SK-N-SH (cell line): ENCODE data around the gene COLEC12. TPM values are rescaled to one million over a fixed set of nuclear protein-coding genes. Genes with fewer than 3 reads are reported as not detected.

ENCODE experiments used
- CTCF ChIA-PET: fragments of 300-600, 350-600 bp; formaldehyde crosslinking; extraction: SDS; loops from one replicate; lab custom pipeline; 2021; lab: Yijun Ruan, JAX
- POLR2A ChIA-PET: fragments of 350-600 bp; sonication (Branson Sonifier 250); formaldehyde crosslinking; extraction: SDS; loops from one replicate; lab custom pipeline; 2020; ENCODE audit warnings: antibody characterized with exemption, inconsistent platforms; lab: Yijun Ruan, JAX
- DNase-seq: peaks from one replicate; pipeline ENCODE4 v3.0.0; 2012
- H2AFZ ChIP-seq: fragments of 200-600 bp; sonication (generic); 2 replicates; pipeline ENCODE4 v1.8.1; 2016; ENCODE audit warnings: antibody characterized with exemption, mild to moderate bottlenecking, low read depth
- H3F3A ChIP-seq: fragments of 200-600 bp; sonication (generic); replicated peaks from 2 replicates; pipeline ENCODE3; 2016; ENCODE audit warnings: antibody characterized with exemption, mild to moderate bottlenecking; ENCODE audit not compliant: insufficient read depth
- H3K27ac ChIP-seq, 2 experiments: fragments of 200-500 bp in 1 of 2; fragments of 200-600 bp in 1 of 2; sonication (Bioruptor generic) in 1 of 2; sonication (generic), shearing (Covaris generic) in 1 of 2; 2 replicates each; pipeline versions ENCODE4 v1.5.1 to v1.6.1; 2014 to 2016; ENCODE audit warnings: low read depth in 2 of 2, inconsistent platforms in 1 of 2, low read length in 1 of 2, mild to moderate bottlenecking in 1 of 2, mixed read lengths in 1 of 2
- H3K27me3 ChIP-seq: fragments of 200-600 bp; sonication (generic), shearing (Covaris generic); 2 replicates; pipeline ENCODE4 v1.6.1; 2016; ENCODE audit warnings: mixed run types; ENCODE audit not compliant: insufficient read depth
- H3K36me3 ChIP-seq, 2 experiments: fragments of 200-500 bp in 1 of 2; fragments of 200-600 bp in 1 of 2; sonication (Bioruptor generic) in 1 of 2; sonication (generic) in 1 of 2; replicated peaks in 1 of 2; 2 replicates each; pipeline versions ENCODE3 to v1.5.1; 2014 to 2016; ENCODE audit warnings: low read length in 1 of 2, mild to moderate bottlenecking in 1 of 2; ENCODE audit not compliant: insufficient read depth in 2 of 2, control insufficient read depth in 1 of 2
- H3K4me1 ChIP-seq, 2 experiments: fragments of 200-500 bp in 1 of 2; fragments of 200-600 bp in 1 of 2; sonication (Bioruptor generic) in 1 of 2; sonication (generic), shearing (Covaris generic) in 1 of 2; 2 replicates each; pipeline versions ENCODE4 v1.5.1 to v1.6.1; 2014 to 2016; ENCODE audit warnings: low read depth in 1 of 2, low read length in 1 of 2, mixed run types in 1 of 2; ENCODE audit not compliant: insufficient read depth in 2 of 2, control insufficient read depth in 1 of 2
- H3K4me2 ChIP-seq: fragments of 200-600 bp; sonication (generic), shearing (Covaris generic); 2 replicates; pipeline ENCODE4 v1.6.1; 2017; ENCODE audit warnings: mixed run types
- H3K4me3 ChIP-seq, 2 experiments: fragments of 200-500 bp in 1 of 2; fragments of 200-600 bp in 1 of 2; sonication (Bioruptor generic) in 1 of 2; sonication (generic), shearing (Covaris generic) in 1 of 2; 2 replicates each; pipeline versions ENCODE4 v1.5.1 to v1.8.1; 2014 to 2016; ENCODE audit warnings: low read depth in 2 of 2, inconsistent platforms in 1 of 2, low read length in 1 of 2, mild to moderate bottlenecking in 1 of 2, mixed read lengths in 1 of 2, moderate library complexity in 1 of 2
- H3K79me2 ChIP-seq: fragments of 200-600 bp; sonication (generic); 2 replicates; pipeline ENCODE4 v1.8.1; 2017; ENCODE audit warnings: mild to moderate bottlenecking; ENCODE audit not compliant: insufficient read depth
- H3K9ac ChIP-seq: fragments of 200-600 bp; sonication (generic); 2 replicates; pipeline ENCODE4 v1.6.1; 2017; ENCODE audit warnings: mixed run types
- H3K9me2 ChIP-seq: fragments of 200-600 bp; sonication (generic); 2 replicates; pipeline ENCODE4 v1.6.1; 2017; ENCODE audit warnings: mixed run types
- H3K9me3 ChIP-seq: fragments of 200-600 bp; sonication (generic); 2 replicates; pipeline ENCODE4 v1.6.1; 2017; ENCODE audit warnings: mixed run types, mild to moderate bottlenecking, moderate library complexity
- H4K20me1 ChIP-seq: fragments of 200-600 bp; sonication (generic); 2 replicates; pipeline ENCODE4 v1.6.1; 2017; ENCODE audit warnings: mild to moderate bottlenecking, mixed run types; ENCODE audit not compliant: insufficient read depth
- CHD2 ChIP-seq: fragments of 150-350 bp; IDR thresholded peaks from 2 replicates; pipeline ENCODE4 v1.6.1; 2018; ENCODE audit warnings: low read length; ENCODE audit not compliant: partially characterized antibody
- EP300 ChIP-seq, 2 experiments: IDR thresholded peaks; 2 replicates each; pipeline versions ENCODE4 v1.4.0 to v1.6.1; 2012; ENCODE audit warnings: borderline replicate concordance in 1 of 2, low read depth in 1 of 2, low read length in 1 of 2
- EZH2phosphoT487 ChIP-seq: fragments of 200-600 bp; sonication (generic); IDR thresholded peaks from 2 replicates; pipeline ENCODE4 v1.6.1; 2017; ENCODE audit warnings: low read depth, mixed run types, mild to moderate bottlenecking, antibody characterized with exemption, moderate library complexity, borderline replicate concordance
- FOXJ3 ChIP-seq: sonication (generic); formaldehyde crosslinking; IDR thresholded peaks from 2 replicates; pipeline ENCODE4 v1.5.1; 2020; ENCODE audit warnings: mild to moderate bottlenecking, missing genetic modification reagents
- FOXM1 ChIP-seq: IDR thresholded peaks from 2 replicates; pipeline ENCODE4 v1.4.0; 2012; ENCODE audit warnings: low read depth, mild to moderate bottlenecking
- GABPA ChIP-seq: IDR thresholded peaks from 2 replicates; pipeline ENCODE4 v1.4.0; 2012; ENCODE audit warnings: low read depth, mild to moderate bottlenecking
- GATA2 ChIP-seq: sonication (generic); formaldehyde crosslinking; IDR thresholded peaks from 2 replicates; pipeline ENCODE4 v1.5.0; 2020; ENCODE audit warnings: mild to moderate bottlenecking, missing genetic modification reagents
- MXI1 ChIP-seq: IDR thresholded peaks from 2 replicates; pipeline ENCODE4 v1.6.1; 2012; ENCODE audit warnings: mild to moderate bottlenecking, low read depth, low read length, improper control_type of control experiment
- NFIC ChIP-seq: IDR thresholded peaks from 2 replicates; pipeline ENCODE4 v1.4.0; 2012; ENCODE audit warnings: borderline replicate concordance
- RAD21 ChIP-seq: IDR thresholded peaks from 2 replicates; pipeline ENCODE4 v1.6.1; 2012; ENCODE audit warnings: mild to moderate bottlenecking, low read length
- RCOR1 ChIP-seq: fragments of 150-350 bp; IDR thresholded peaks from 2 replicates; pipeline ENCODE4 v1.6.1; 2017; ENCODE audit warnings: antibody characterized with exemption, low read length
- RFX5 ChIP-seq: IDR thresholded peaks from 2 replicates; pipeline ENCODE4 v1.6.1; 2012; ENCODE audit warnings: mild to moderate bottlenecking, improper control_type of control experiment, low read length
- RXRA ChIP-seq: IDR thresholded peaks from 2 replicates; pipeline ENCODE4 v1.4.0; 2012; ENCODE audit warnings: low read depth, mild to moderate bottlenecking, borderline replicate concordance
- SIN3A ChIP-seq: IDR thresholded peaks from 2 replicates; pipeline ENCODE4 v1.6.1; 2012; ENCODE audit warnings: low read depth, mild to moderate bottlenecking, low read length, moderate library complexity, borderline replicate concordance
- SMC3 ChIP-seq: IDR thresholded peaks from 2 replicates; pipeline ENCODE4 v1.6.1; 2012; ENCODE audit warnings: low read depth, low read length, improper control_type of control experiment
- TCF12 ChIP-seq: IDR thresholded peaks from 2 replicates; pipeline ENCODE4 v1.4.0; 2012
- YY1 ChIP-seq: IDR thresholded peaks from 2 replicates; pipeline ENCODE4 v1.4.0; 2012; ENCODE audit warnings: low read depth, mild to moderate bottlenecking
- WGBS: methylation state at CpG from one replicate; pipeline ENCODE4 v1.1.6; 2017; ENCODE audit warnings: low lambda C conversion rate; 5-methylcytosine and 5-hydroxymethylcytosine counted together
- polyA plus RNA-seq, 3 experiments: library from polyadenylated mRNA; depleted of rRNA; stranded (reverse); fragments of >200 nt; gene quantifications; 2 replicates each; pipeline ENCODE4 v1.2.3, GENCODE V29; 2012
- TF ChIP-seq, protein P1 (sequence below): IDR thresholded peaks from 2 replicates; pipeline ENCODE4 v1.4.0; 2012; ENCODE audit warnings: low read depth, borderline replicate concordance
- TF ChIP-seq, protein P2 (sequence below): fragments of 200-600 bp; sonication (generic); IDR thresholded peaks from 2 replicates; pipeline ENCODE4 v1.6.1; 2017; ENCODE audit warnings: antibody characterized with exemption, mild to moderate bottlenecking, moderate library complexity

COLEC12 gene
- polyA plus RNA-seq, 1 of the 3 experiments (the other 2 are of a cell fraction) = 41.2 TPM

- Histone ChIP-seq H2AFZ (peak overlapping the region; percentile 90; the same call in 1 of the 2 replicates), H4K20me1 (no peaks in the 10 kb centered on the region), H3K27ac (peak overlapping the region in 1 of 2 experiments; percentile 89; a peak in 2 of 4 replicates), H3K36me3 (no peaks in the 10 kb centered on the region), H3K9me3 (no peaks in the 10 kb centered on the region), H3K9me2 (no peaks in the 10 kb centered on the region), H3F3A (no peaks in the 10 kb centered on the region), H3K4me3 (no peak overlapping the region), H3K4me1 (peaks cover 0 to 23% of the 10 kb centered on the region in 2 experiments; a peak in 2 of 4 replicates), H3K27me3 (no peaks in the 10 kb centered on the region), H3K79me2 (no peaks in the 10 kb centered on the region), H3K4me2 (peak overlapping the region; percentile 34; the same call in 1 of the 2 replicates), H3K9ac (no peak overlapping the region)
- DNase-seq = peak; percentile 48
- TF ChIP-seq TCF12 = peak; percentile 31; the same call in 1 of the 2 replicates
- peak; percentile 22 for TF ChIP-seq RAD21
- no peak for TF ChIP-seq GABPA
- TF ChIP-seq, protein P1, sequence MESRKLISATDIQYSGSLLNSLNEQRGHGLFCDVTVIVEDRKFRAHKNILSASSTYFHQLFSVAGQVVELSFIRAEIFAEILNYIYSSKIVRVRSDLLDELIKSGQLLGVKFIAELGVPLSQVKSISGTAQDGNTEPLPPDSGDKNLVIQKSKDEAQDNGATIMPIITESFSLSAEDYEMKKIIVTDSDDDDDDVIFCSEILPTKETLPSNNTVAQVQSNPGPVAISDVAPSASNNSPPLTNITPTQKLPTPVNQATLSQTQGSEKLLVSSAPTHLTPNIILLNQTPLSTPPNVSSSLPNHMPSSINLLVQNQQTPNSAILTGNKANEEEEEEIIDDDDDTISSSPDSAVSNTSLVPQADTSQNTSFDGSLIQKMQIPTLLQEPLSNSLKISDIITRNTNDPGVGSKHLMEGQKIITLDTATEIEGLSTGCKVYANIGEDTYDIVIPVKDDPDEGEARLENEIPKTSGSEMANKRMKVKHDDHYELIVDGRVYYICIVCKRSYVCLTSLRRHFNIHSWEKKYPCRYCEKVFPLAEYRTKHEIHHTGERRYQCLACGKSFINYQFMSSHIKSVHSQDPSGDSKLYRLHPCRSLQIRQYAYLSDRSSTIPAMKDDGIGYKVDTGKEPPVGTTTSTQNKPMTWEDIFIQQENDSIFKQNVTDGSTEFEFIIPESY = no peak
- TF ChIP-seq YY1 = no peak
- TF ChIP-seq, protein P2, sequence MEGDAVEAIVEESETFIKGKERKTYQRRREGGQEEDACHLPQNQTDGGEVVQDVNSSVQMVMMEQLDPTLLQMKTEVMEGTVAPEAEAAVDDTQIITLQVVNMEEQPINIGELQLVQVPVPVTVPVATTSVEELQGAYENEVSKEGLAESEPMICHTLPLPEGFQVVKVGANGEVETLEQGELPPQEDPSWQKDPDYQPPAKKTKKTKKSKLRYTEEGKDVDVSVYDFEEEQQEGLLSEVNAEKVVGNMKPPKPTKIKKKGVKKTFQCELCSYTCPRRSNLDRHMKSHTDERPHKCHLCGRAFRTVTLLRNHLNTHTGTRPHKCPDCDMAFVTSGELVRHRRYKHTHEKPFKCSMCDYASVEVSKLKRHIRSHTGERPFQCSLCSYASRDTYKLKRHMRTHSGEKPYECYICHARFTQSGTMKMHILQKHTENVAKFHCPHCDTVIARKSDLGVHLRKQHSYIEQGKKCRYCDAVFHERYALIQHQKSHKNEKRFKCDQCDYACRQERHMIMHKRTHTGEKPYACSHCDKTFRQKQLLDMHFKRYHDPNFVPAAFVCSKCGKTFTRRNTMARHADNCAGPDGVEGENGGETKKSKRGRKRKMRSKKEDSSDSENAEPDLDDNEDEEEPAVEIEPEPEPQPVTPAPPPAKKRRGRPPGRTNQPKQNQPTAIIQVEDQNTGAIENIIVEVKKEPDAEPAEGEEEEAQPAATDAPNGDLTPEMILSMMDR = no peak
- no peak for TF ChIP-seq EZH2phosphoT487
- TF ChIP-seq EP300 (IDR thresholded peaks at IDR 0.05; ENCODE audit: borderline replicate concordance in 1 of 2, low read depth in 1 of 2, low read length in 1 of 2) = peak in 1 of 2 experiments; percentile 86; a peak in 2 of 4 replicates
- no peak for TF ChIP-seq NFIC
- no peak for TF ChIP-seq RXRA
- no peak; the same call in 1 of the 2 replicates for TF ChIP-seq MXI1
- TF ChIP-seq FOXJ3 (CRISPR knock-in tag) = peak; percentile 83; the same call in 1 of the 2 replicates
- no peak for TF ChIP-seq SMC3
- TF ChIP-seq FOXM1 = no peak
- TF ChIP-seq GATA2 (CRISPR knock-in tag) = peak; percentile 29; the same call in 1 of the 2 replicates
- TF ChIP-seq RFX5 = no peak
- TF ChIP-seq CHD2 = peak; percentile 43
- TF ChIP-seq SIN3A = no peak
- peak; percentile 95 for TF ChIP-seq RCOR1
- 47% methylated on average over 7 of the region's 7 CpGs for WGBS
- ChIA-PET CTCF (interaction anchor here (0.9 to 3.5 kb wide), 2 partner anchors 10 to 252 kb away, joined by 3 to 12 read pairs; no protein-coding TSS in a partner anchor), POLR2A (no interaction called here)
Observed at GRCh38 chr18:371609-371982, 128.9 kb downstream of the COLEC12 start.
